ENCODE measurements around the gene TPRN. TPM values are rescaled to one million over a fixed set of nuclear protein-coding genes. Genes with fewer than 3 reads are reported as not detected.

The TPRN gene
- total RNA-seq, 6 experiments from 2014 or later: 9.9 to 18.1 (median 13.3) TPM

GRCh38 chr9:137174722-137175293, 25.7 kb downstream of the TPRN start:
- H3K4me1 Mint-ChIP-seq (ENCODE audit: low read depth): peaks cover 11% of the 10 kb centered on the region
- H3K9me3 Mint-ChIP-seq: no peaks in the 10 kb centered on the region
- H3K27me3 Mint-ChIP-seq (ENCODE audit: insufficient read depth): peaks cover 5% of the 10 kb centered on the region
- H3K36me3 Mint-ChIP-seq (ENCODE audit: low read depth): no peaks in the 10 kb centered on the region
- DNase-seq: no peak
- H3K4me3 Mint-ChIP-seq: no peak overlapping the region
- TF ChIP-seq CTCF (IDR thresholded peaks at IDR 0.05): no peak
- H3K27ac Mint-ChIP-seq: no peak overlapping the region

DNA sequence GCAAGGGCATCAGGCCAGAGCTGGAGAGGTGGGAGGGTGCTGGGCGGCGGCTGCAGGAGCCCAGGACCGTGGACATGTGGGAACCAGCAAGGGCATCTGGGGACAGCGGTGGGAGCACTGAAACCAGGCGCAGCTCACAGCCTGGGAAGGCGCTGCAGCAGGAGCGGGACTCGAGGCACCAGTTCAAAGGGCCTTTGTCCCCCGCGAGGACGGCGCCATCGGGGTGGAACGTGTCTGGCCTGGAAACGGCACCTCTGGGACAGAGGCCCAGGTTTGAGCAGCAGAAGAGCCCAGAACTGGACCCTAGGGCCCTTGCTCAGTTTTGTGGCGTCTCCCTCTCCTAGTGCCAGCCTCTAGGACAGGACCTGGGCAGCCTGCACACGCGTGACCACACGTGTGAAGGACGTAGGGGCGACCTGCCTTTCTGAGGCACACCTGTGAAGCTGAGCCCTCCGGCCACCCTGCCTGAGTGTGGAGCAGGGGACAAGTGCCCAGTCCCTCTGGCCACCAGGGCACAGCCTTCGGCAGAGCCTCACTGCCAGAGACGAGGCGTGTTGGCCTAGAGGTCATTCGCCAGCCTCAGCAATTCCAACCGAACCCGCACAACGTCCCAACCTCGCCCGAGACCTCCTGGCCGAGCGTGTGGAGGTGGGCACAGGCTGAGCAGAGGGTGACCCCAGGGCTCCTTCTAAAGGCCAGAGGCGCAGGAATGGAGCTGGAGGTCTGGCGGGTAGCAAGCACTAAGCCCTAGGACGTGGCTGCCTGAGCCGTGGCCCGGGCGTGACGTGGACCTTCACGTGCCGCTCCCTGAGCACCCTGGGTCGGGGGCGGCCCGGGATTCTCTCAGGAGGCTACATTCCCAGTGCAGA, 26.5 kb downstream of the TPRN start:
- Mint-ChIP-seq H3K36me3 (ENCODE audit: low read depth) (no peaks in the 10 kb centered on the region), H3K9me3 (no peaks in the 10 kb centered on the region), H3K4me3 (no peak overlapping the region), H3K27ac (no peak overlapping the region), H3K4me1 (ENCODE audit: low read depth) (peaks cover 7% of the 10 kb centered on the region), H3K27me3 (ENCODE audit: insufficient read depth) (peaks cover 5% of the 10 kb centered on the region)
- DNase-seq: no peak
- no peak for TF ChIP-seq CTCF (IDR thresholded peaks at IDR 0.05)

GRCh38 chr9:137172901-137173795, 27.4 kb downstream of the TPRN start:
- Mint-ChIP-seq H3K4me1 (ENCODE audit: low read depth) (peaks cover 2% of the 10 kb centered on the region; the same call in 1 of the 2 replicates), H3K27ac (no peak overlapping the region), H3K9me3 (no peaks in the 10 kb centered on the region), H3K4me3 (no peak overlapping the region), H3K27me3 (ENCODE audit: insufficient read depth) (peaks cover 7% of the 10 kb centered on the region), H3K36me3 (ENCODE audit: low read depth) (no peaks in the 10 kb centered on the region)
- TF ChIP-seq CTCF (IDR thresholded peaks at IDR 0.05): no peak
- DNase-seq: no peak

DNA sequence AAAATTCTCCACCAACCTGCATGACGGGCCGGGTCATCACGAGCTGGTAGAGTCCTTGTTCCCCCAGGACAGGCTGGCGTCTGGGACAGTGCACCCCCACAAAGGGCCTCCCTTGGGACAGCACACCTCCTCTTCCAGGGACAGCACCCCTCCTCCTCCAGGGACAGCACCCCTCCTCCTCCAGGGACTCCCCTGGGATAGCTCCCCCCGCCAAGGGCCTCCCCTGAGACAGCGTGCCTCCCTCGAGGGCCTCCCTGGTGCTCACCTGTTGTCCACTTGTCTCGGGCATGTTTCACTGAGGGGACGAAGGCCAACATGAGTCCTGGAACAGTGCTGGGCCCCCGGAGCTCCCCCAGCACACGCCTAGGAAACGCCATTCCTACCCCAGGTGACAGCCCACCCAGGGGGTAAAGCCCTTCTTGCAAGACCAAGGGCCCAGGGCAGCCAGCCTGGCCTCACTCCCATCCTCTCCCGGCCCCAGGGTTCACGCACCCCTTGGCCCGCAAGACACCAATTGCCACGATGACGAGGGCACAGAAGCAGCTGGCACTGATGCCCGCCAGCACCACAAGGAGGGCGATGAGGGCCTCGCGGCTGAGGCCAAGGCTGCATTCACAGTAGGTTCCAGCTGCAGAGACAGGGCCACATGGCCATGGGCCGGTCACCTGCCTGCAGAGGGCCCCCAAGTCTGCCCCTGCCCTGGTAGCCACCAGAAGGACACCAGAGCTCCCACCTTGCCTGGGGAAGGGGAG, 29.2 kb downstream of the TPRN start:
- H3K4me3 Mint-ChIP-seq: no peak overlapping the region
- H3K9me3 Mint-ChIP-seq: no peaks in the 10 kb centered on the region
- peaks cover 12% of the 10 kb centered on the region for H3K27me3 Mint-ChIP-seq (ENCODE audit: insufficient read depth)
- TF ChIP-seq CTCF (IDR thresholded peaks at IDR 0.05): no peak
- H3K4me1 Mint-ChIP-seq (ENCODE audit: low read depth): no peaks in the 10 kb centered on the region
- no peak overlapping the region for H3K27ac Mint-ChIP-seq
- no peaks in the 10 kb centered on the region for H3K36me3 Mint-ChIP-seq (ENCODE audit: low read depth)
- no peak for DNase-seq

Data from HFFc6 (cell line).